Activated CD4-positive, alpha-beta T cell treated with anti-CD3 and anti-CD28 coated beads, Interleukin-10, Interleukin-2, amounts not matched to agents 100 ng/mL and 50 ng/mL, durations not matched to agents 16 hours and 8 hours (primary cell): ENCODE results near the gene IFNW1.

ENCODE experiments used
- DNase-seq: peaks from one replicate; pipeline ENCODE4 v3.0.0-alpha.2; 2020

IFNW1 gene

DNA sequence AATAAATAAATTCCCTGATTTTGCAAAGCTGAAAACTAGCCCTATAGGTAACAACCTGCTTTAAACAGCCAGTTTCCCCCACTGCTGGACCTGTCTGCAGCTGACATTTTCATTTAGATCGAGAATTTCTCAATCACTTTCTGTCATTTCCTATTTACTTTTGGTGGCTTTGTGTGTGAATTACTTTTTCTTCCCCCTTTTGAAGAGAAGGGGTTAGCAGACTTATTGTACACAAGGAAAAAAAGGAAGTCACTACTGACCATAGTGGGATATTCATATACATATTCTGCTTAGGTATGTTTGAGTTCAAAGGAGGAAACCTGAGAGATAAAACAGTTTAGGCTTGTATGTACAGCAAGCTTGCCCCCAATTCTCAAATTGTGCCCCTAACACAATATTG lies 36.8 kb downstream of the IFNW1 start:
- DNase-seq, result no peak

- no peak for DNase-seq
Observed at GRCh38 chr9:21102305-21102704, 39.3 kb downstream of the IFNW1 start.

- no peak for DNase-seq
Observed at GRCh38 chr9:21097817-21098216, 43.8 kb downstream of the IFNW1 start.

DNA sequence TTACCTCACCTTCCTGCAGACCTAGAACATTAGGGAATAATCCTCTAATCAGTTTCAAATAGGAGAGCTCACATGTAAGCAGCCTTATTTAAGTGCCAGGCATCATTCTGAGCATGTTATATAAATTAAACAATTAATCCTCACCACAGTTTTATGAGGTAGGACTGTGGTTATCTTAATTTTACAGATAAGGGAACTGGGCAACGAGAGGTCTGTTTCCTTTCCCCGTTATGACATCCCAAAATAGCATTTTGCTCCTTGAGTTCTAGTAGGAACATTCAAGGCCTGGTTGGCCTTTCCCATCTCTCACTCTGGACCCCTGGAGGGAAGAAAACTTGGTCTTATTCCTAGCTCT lies 44.8 kb downstream of the IFNW1 start:
- DNase-seq, result no peak

- DNase-seq, result peak; percentile 61
Observed at GRCh38 chr9:21096172-21096900, 45.3 kb downstream of the IFNW1 start.

DNA sequence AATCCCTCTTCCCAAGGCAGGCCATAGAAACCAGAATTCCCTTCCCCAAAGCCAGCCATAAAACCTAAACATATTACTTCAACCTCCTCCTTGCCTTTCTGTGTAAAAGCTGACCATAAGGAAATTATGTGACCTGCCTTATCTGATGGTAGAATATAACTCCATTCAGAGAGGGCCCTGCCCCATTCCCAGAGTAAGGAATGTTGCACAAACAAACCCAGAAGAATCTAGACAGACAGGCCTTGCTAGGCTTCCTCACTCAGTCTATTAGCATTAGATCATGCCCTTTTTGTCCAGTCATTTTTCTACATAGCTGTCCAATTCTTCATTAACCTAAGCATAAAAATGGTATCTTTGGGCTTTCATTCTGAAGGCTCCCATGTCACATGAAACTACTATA lies 46.1 kb downstream of the IFNW1 start:
- no peak for DNase-seq
